Measurements from ENCODE around the gene ETV6. TPM values are rescaled to one million over a fixed set of nuclear protein-coding genes. Genes with fewer than 3 reads are reported as not detected.

ETV6 gene
- total and polyA plus RNA-seq, 2 of the 8 experiments (the other 6 are each of a cell fraction or from before 2014, with no cell fraction given), result 5.5 to 23.9 TPM

- TF ChIP-seq CHD7 (IDR thresholded peaks at IDR 0.05; ENCODE audit: insufficient replicate concordance, low read length) (no peak), MAFK (IDR thresholded peaks at IDR 0.05; ENCODE audit: low read depth, low read length) (no peak)
These were observed 108.1 kb downstream of the ETV6 start (continued) for GRCh38 chr12:11757531-11757930.

All from H1 (cell line).